Epithelial cell of prostate (primary cell): Measurements from ENCODE around the gene TNNT3.
A peak's percentile ranks its signal among the peaks of the same experiment; 100 is the strongest.
"Not testable (repeated sequence)": the region's sequence is repeated elsewhere in the genome, so short reads cannot be mapped to it uniquely, and the experiment has no call there.

Experiments used
- DNase-seq: peaks from one replicate; pipeline ENCODE4 v3.0.0-alpha.2; 2011; ENCODE audit warnings: low read depth, low spot score
- H3K27ac ChIP-seq: fragments of 450-650 bp; 2 replicates; pipeline ENCODE4 v1.5.1; 2017; ENCODE audit warnings: mild to moderate bottlenecking

TNNT3 gene

GRCh38 chr11:1880746-1881441 is 38.6 kb upstream of the TNNT3 start:
- no peak for DNase-seq
- H3K27ac ChIP-seq, result no peak overlapping the region

GRCh38 chr11:1881442-1882264 is 37.9 kb upstream of the TNNT3 start:
- DNase-seq, result no peak
- no peak overlapping the region for H3K27ac ChIP-seq

GRCh38 chr11:1882265-1883238 is 37.0 kb upstream of the TNNT3 start:
- no peak overlapping the region for H3K27ac ChIP-seq

GRCh38 chr11:1883346-1884302 is 35.9 kb upstream of the TNNT3 start:
- H3K27ac ChIP-seq, result no peak overlapping the region
- no peak for DNase-seq

More at GRCh38 chr11:1882265-1883238, 37.0 kb upstream of the TNNT3 start:
- DNase-seq, result peak; percentile 1

- no peak for DNase-seq
- H3K27ac ChIP-seq, result no peak overlapping the region
Measured at GRCh38 chr11:1884303-1884700, 35.2 kb upstream of the TNNT3 start.

- not testable (repeated sequence) for H3K27ac ChIP-seq, DNase-seq
Measured at GRCh38 chr11:1886551-1886950, 33.0 kb upstream of the TNNT3 start.

- no peak for DNase-seq
- no peak overlapping the region for H3K27ac ChIP-seq
Measured at GRCh38 chr11:1887451-1888346, 31.8 kb upstream of the TNNT3 start.

- no peak for DNase-seq
- no peak overlapping the region for H3K27ac ChIP-seq
Measured at GRCh38 chr11:1888347-1888753, 31.2 kb upstream of the TNNT3 start.

- H3K27ac ChIP-seq, result no peak overlapping the region
- no peak for DNase-seq
Measured at GRCh38 chr11:1888811-1889210, 30.7 kb upstream of the TNNT3 start.

- DNase-seq, result no peak
- H3K27ac ChIP-seq, result no peak overlapping the region
Measured at GRCh38 chr11:1889224-1889930, 30.1 kb upstream of the TNNT3 start.

GRCh38 chr11:1889941-1890855 is 29.3 kb upstream of the TNNT3 start:
- H3K27ac ChIP-seq, result no peak overlapping the region
- no peak for DNase-seq

GRCh38 chr11:1890856-1891830 is 28.4 kb upstream of the TNNT3 start:
- H3K27ac ChIP-seq, result no peak overlapping the region
- DNase-seq, result no peak

- no peak within 1 kb of the TSS for H3K27ac ChIP-seq
Measured at GRCh38 chr11:1891831-1892115, 27.7 kb upstream of the TNNT3 start, which contains the start of gene PRR33. PRR33 (minus strand) TSS chr11:1891895; CDS start chr11:1890584, 1,311 bp downstream.

GRCh38 chr11:1892116-1892515 is 27.4 kb upstream of the TNNT3 start:
- DNase-seq, result no peak
- no peak overlapping the region for H3K27ac ChIP-seq

More at GRCh38 chr11:1891831-1892115, 27.7 kb upstream of the TNNT3 start, which contains the start of gene PRR33:
- no peak for DNase-seq

GRCh38 chr11:1892558-1892957 is 26.9 kb upstream of the TNNT3 start:
- H3K27ac ChIP-seq, result no peak overlapping the region
- no peak for DNase-seq
